Right renal pelvis (tissue), 4 donors: ENCODE results near the gene RPTOR. TPM values are rescaled to one million over a fixed set of nuclear protein-coding genes. Genes with fewer than 3 reads are reported as not detected.
"Not testable (repeated sequence)": the region's sequence is repeated elsewhere in the genome, so short reads cannot be mapped to it uniquely, and the experiment has no call there.

ENCODE experiments used
- DNase-seq, 4 donors: peaks; one replicate each; pipeline ENCODE4 v3.0.0-alpha.2; 2013; ENCODE audit warnings: low read depth in 4 of 4, low spot score in 3 of 4, missing footprints in 1 of 4
- polyA plus RNA-seq, 4 donors: library from polyadenylated mRNA; unstranded; fragments of 120-200 nt; gene quantifications; one replicate each; pipeline ENCODE4 v1.2.1, GENCODE V29; 2013; ENCODE audit not compliant: insufficient read length in 4 of 4

Gene RPTOR
- polyA plus RNA-seq, 4 donors = 17.1 to 21.9 (median 19.5) TPM

GRCh38 chr17:80731323-80731722, 186.7 kb downstream of the RPTOR start:
- no peak for DNase-seq

- DNase-seq = no peak
These were observed 187.6 kb downstream of the RPTOR start for GRCh38 chr17:80732268-80732667.

GRCh38 chr17:80737106-80738019, 192.7 kb downstream of the RPTOR start:
- DNase-seq = no peak

DNA sequence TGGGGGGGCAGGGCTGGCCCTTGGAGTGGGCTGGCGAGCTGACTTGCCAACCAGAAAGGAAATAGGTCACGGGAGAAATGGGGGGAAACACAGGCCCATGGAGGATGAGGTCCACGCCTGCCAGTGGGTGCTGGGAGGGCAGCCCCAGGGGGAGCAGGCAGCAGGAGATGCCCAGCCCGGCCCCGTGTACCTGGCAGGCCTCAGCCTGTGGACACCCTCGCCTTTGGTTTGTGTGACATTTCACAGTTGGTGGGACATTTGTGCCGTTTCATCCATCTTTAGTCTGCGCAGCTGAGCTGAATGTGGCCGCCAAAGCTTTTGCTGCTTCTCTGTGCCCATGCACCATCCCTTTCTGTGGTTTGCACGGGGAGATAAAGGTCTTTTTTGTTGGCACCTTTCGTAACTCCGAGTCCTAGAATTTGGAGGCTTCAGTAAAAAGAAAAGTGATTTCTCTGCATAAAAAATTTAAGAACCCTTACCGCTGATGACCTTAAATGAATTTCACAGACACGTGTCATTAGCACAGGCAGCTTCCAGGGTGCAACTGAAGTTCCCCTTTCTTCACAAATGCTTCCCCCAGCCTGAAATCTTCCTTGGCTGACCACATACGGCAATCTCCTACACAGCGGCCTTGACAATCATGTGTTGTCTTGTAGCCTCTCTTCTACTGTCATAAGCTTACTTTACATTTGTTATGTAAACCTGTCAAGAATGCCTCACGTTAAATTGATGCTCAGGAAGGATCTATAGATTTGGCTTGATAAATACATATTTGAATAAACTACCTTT, 193.6 kb downstream of the RPTOR start:
- DNase-seq = no peak

DNA sequence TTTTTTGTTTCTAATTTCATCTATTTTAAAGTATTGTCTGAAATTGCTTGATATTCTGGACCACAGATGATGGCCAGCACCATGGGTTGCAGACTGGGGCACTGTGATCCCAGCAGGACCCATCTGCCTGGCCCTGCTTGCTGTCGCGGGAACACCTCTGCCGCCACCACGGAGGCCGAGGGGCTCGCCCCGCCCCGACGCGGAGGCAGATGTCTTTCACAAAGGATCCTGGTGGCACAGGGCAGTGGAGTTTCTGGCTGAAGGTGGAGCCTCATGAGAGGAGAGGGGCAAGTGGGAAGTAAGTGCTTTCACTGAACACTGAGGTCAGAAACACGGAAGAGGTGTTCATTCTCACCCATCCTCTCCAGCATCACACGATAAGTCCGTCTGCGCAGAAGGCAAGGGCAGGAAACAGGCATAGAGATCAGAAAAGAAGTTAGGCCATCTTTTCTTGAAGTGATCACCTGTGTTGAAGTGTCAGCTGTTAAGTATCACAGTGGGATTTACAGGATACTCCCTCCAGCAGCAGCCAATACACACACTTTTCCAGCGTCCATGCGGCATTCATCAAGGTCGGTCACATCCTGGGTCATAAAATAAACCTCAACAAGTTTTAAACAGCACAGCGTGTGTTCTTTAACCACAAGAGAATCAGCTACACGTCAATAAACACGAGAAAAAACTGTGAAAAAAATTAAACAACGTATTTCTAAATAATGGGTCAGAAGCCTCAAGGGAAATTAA, 194.5 kb downstream of the RPTOR start:
- DNase-seq = no peak

- DNase-seq = no peak
These were observed 195.5 kb downstream of the RPTOR start for GRCh38 chr17:80740141-80740540.

GRCh38 chr17:80742091-80742490, 197.5 kb downstream of the RPTOR start:
- DNase-seq = no peak

DNA sequence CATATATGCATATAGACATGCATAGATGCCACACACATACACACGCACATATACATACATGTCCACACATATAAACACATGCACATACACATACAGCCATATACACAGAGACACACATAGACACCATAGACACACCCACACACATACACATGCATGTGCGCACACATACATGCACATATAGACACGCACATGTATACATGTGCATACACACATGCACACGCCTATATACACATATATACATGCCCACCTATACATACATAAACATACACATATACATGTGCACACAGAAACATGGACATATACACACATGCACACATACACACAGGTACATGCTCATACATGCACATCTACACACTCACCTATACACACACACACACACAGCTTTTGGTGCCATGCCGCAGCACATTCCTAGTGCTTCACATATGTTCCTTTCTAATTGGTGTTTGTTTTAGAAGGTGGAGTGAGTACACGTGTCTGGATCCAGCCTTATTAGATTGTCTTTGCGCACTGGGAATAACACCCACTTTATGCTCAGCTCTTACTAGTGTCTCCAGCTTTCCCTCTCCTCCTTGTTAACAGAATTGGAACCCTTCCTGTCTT, 198.0 kb downstream of the RPTOR start:
- DNase-seq = no peak

- DNase-seq = no peak
These were observed 198.6 kb downstream of the RPTOR start for GRCh38 chr17:80743181-80743771.

- DNase-seq = not testable (repeated sequence)
These were observed 199.3 kb downstream of the RPTOR start for GRCh38 chr17:80743973-80744372.

DNA sequence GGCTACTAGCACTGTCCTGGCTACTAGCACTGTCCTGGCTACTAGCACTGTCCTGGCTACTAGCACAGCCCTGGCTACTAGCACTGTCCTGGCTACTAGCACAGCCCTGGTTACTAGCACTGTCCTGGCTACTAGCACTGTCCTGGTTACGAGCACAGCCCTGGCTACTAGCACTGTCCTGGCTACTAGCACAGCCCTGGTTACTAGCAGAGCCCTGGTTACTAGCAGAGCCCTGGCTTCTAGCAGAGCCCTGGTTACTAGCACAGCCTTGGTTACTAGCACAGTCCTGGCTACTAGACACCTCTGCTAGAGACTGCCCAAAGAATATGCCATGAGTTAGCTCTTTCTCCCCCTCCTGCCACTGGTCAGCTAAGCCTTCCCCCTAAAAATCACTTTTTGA, 200.1 kb downstream of the RPTOR start:
- DNase-seq = not testable (repeated sequence)

DNA sequence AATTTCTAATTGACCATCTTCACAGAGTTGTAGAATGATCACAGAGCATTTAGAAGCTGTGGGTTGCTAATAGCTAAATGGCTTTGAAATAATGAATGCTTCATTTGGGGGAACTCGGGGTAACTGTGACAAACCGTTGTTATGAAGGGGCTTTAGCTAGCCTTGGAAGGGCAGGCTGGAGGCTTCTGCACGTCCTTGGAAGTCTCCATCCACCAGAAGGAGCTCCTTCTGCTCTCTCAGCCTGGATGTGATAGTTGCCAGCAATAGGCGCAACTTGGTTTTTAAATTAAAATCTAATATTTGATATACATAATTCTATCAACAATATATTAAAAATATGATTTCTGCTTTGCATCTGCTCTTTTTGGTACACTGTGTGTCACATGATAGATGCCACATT, 200.5 kb downstream of the RPTOR start:
- no peak for DNase-seq

DNA sequence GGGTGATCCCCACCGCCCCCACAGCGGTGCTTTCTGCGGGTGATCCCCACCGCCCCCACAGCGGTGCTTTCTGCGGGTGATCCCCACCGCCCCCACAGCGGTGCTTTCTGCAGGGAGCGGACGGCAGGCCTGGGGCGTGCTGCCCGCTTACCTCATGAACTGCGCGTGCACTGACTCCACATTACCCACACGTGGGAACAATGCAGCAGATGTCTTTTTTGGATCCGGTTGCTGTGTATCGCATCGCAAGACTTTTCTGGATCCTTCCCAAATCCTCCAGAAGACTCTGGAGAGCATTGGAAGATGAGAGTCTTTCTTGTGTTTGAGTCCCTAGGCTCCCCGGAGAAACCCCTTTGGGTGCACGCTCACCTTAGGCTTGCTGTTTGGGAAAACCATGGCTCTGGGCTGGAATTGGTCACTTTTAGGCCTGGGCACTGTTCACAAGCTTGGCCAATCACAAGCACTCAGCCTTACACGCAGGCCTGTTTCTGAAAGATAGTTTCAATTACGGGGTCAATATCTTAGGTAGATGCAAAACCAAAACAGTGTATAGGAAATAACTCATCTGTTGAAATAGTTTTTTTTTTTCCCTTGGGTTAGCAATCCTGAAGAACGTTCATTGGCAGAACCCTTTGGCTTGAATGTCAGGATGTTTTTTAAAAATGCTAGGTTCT, 201.8 kb downstream of the RPTOR start:
- DNase-seq = no peak

- DNase-seq = no peak
These were observed 202.8 kb downstream of the RPTOR start for GRCh38 chr17:80747469-80747868.

- no peak for DNase-seq
These were observed 205.0 kb downstream of the RPTOR start for GRCh38 chr17:80749611-80750010.

- no peak for DNase-seq
These were observed 205.6 kb downstream of the RPTOR start for GRCh38 chr17:80750263-80750662.

- no peak for DNase-seq
These were observed 206.7 kb downstream of the RPTOR start for GRCh38 chr17:80751070-80751945.

DNA sequence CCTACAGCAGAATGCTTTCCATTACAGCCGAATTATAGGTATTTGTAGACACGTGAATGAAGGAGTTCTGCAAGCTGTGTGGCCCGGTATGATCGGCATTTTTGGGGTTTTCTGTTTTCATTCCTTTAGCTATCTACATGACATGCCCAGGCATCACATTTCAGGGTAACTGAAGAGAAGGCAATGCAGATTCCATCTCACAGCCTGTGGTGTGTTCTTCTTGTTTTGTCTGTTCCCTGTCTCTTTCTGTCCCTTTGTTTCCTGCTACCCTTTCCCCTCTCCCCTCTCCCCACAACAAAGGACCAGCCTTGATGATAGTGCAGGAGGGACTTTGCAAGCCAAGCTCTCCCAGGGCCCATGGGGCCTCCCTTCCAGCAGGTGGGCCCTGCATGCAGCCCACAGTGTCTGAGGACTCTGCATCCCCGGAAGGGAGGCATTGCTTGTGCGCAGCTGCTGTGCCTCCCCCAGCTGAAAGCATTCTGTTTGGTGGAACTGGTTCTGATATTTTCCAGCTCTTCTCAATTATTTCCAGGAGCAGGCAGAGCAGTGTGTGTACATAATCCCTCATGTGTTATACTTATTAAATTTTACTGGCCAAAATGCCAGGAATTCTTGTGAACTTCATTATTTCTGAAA, 207.4 kb downstream of the RPTOR start:
- no peak for DNase-seq
